Measurements from ENCODE around the gene MATN1. TPM values are rescaled to one million over a fixed set of nuclear protein-coding genes. Genes with fewer than 3 reads are reported as not detected.

The MATN1 gene
- total RNA-seq, 1 donor from 2014 or later = not detected

GRCh38 chr1:30728832-30729638 lies 5.7 kb upstream of the MATN1 start:
- TF ChIP-seq CTCF (IDR thresholded peaks at IDR 0.05) = no peak
- Histone ChIP-seq H3K27me3 (ENCODE audit: low read depth) (no peaks in the 10 kb centered on the region), H3K4me3 (no peak overlapping the region), H3K36me3 (peaks cover 20% of the 10 kb centered on the region), H3K4me1 (peaks cover 3% of the 10 kb centered on the region), H3K9me3 (no peaks in the 10 kb centered on the region), H3K27ac (no peak overlapping the region)
- DNase-seq = no peak
- intact Hi-C loops (cut with DNase I) = loop anchor here (10.0 kb wide), 1 partner anchor 46 kb away; no protein-coding TSS in a partner anchor
- ATAC-seq = no peak

- ATAC-seq = no peak
- H3K27me3 ChIP-seq (ENCODE audit: low read depth) = no peaks in the 10 kb centered on the region
- no peak overlapping the region for H3K4me3 ChIP-seq
- peaks cover 13% of the 10 kb centered on the region for H3K36me3 ChIP-seq
- peaks cover 3% of the 10 kb centered on the region for H3K4me1 ChIP-seq
- TF ChIP-seq CTCF (IDR thresholded peaks at IDR 0.05) = no peak
- intact Hi-C loops (cut with DNase I) = loop anchor here (10.0 kb wide), 1 partner anchor 46 kb away; no protein-coding TSS in a partner anchor
- DNase-seq = no peak
- H3K9me3 ChIP-seq = no peaks in the 10 kb centered on the region
- H3K27ac ChIP-seq = no peak overlapping the region
Observed at GRCh38 chr1:30728340-30728739, 5.0 kb upstream of the MATN1 start.

- ATAC-seq = no peak
- Histone ChIP-seq H3K27me3 (ENCODE audit: low read depth) (no peaks in the 10 kb centered on the region), H3K27ac (no peak overlapping the region), H3K9me3 (no peaks in the 10 kb centered on the region), H3K36me3 (peaks cover 9% of the 10 kb centered on the region), H3K4me3 (no peak overlapping the region), H3K4me1 (peaks cover 3% of the 10 kb centered on the region)
- no peak for DNase-seq
- no peak for TF ChIP-seq CTCF (IDR thresholded peaks at IDR 0.05)
- intact Hi-C loops (cut with DNase I) = loop anchor here (10.0 kb wide), 1 partner anchor 47 kb away; no protein-coding TSS in a partner anchor
Observed at GRCh38 chr1:30727824-30728223, 4.4 kb upstream of the MATN1 start.

- TF ChIP-seq CTCF (IDR thresholded peaks at IDR 0.05) = no peak
- H3K27ac ChIP-seq = no peak overlapping the region
- ATAC-seq (no peak), DNase-seq (no peak)
- H3K4me3 ChIP-seq = no peak overlapping the region
- H3K9me3 ChIP-seq = no peaks in the 10 kb centered on the region
- peaks cover 9% of the 10 kb centered on the region for H3K36me3 ChIP-seq
- intact Hi-C loops (cut with DNase I) = loop anchor here (10.0 kb wide), 1 partner anchor 48 kb away; no protein-coding TSS in a partner anchor
- H3K27me3 ChIP-seq (ENCODE audit: low read depth) = no peaks in the 10 kb centered on the region
- H3K4me1 ChIP-seq = peaks cover 3% of the 10 kb centered on the region
Observed at GRCh38 chr1:30726773-30727684, 3.6 kb upstream of the MATN1 start.

GRCh38 chr1:30726236-30726635 lies 2.9 kb upstream of the MATN1 start:
- DNase-seq = no peak
- TF ChIP-seq CTCF (IDR thresholded peaks at IDR 0.05) = no peak
- intact Hi-C loops (cut with DNase I) = loop anchor here (10.0 kb wide), 1 partner anchor 49 kb away; no protein-coding TSS in a partner anchor
- peaks cover 3% of the 10 kb centered on the region for H3K4me1 ChIP-seq
- H3K9me3 ChIP-seq = no peaks in the 10 kb centered on the region
- no peak overlapping the region for H3K4me3 ChIP-seq
- H3K27ac ChIP-seq = no peak overlapping the region
- no peak for ATAC-seq
- no peaks in the 10 kb centered on the region for H3K27me3 ChIP-seq (ENCODE audit: low read depth)
- H3K36me3 ChIP-seq = peaks cover 9% of the 10 kb centered on the region

All from lower lobe of right lung (tissue), 2 donors.